Liver (tissue), 3 donors: ENCODE results near the gene GPC3.

Experiments used
- CTCF ChIP-seq: fragments of 150-350 bp; IDR thresholded peaks from 2 replicates; pipeline ENCODE4 v1.5.1; 2017; ENCODE audit warnings: improper control_type of control experiment, low read depth, low read length; ENCODE audit not compliant: missing input control
- MAX ChIP-seq: IDR thresholded peaks from 2 replicates; pipeline ENCODE4 v1.6.1; 2016; ENCODE audit warnings: antibody characterized with exemption
- NR2F2 ChIP-seq: IDR thresholded peaks from 2 replicates; pipeline ENCODE4 v1.6.1; 2016; ENCODE audit warnings: antibody characterized with exemption
- YY1 ChIP-seq: IDR thresholded peaks from 2 replicates; pipeline ENCODE4 v1.6.1; 2016; ENCODE audit warnings: antibody characterized with exemption, mild to moderate bottlenecking
- donor health status: healthy.
- donor health status: healthy.

GRCh38 chrX:133742602-133743305 lies 242.6 kb downstream of the GPC3 start:
- TF ChIP-seq CTCF (no peak), YY1 (no peak), NR2F2 (no peak), MAX (no peak)
